ENCODE measurements around the gene USH2A. TPM values are rescaled to one million over a fixed set of nuclear protein-coding genes. Genes with fewer than 3 reads are reported as not detected.

The USH2A gene
- total RNA-seq, 1 experiment from 2014 or later: not detected

- no TSS peak for BruUV-seq (replicated peaks)
- Histone ChIP-seq H3K36me3 (ENCODE audit: insufficient read depth, low read length, poor library complexity, severe bottlenecking) (no peaks in the 10 kb centered on the region), H3K27ac (ENCODE audit: low read depth, low read length, poor library complexity, severe bottlenecking) (no peak overlapping the region), H3K4me3 (ENCODE audit: low read depth, low read length, poor library complexity, severe bottlenecking) (no peak overlapping the region), H3K9me3 (ENCODE audit: low read depth, low read length, poor library complexity, severe bottlenecking) (no peaks in the 10 kb centered on the region), H3K4me1 (ENCODE audit: insufficient read depth, low read length, poor library complexity, severe bottlenecking) (no peaks in the 10 kb centered on the region), H3K27me3 (replicated peaks; ENCODE audit: insufficient read depth, low read depth, low read length, poor library complexity) (no peaks in the 10 kb centered on the region)
- intact Hi-C loops (cut with micrococcal nuclease; ENCODE audit: unreplicated experiment): no loop called here
- CTCF ChIA-PET: no interaction called here
- POLR2A ChIA-PET (ENCODE audit: low non-redundant PET): no interaction called here
- no peak for TF ChIP-seq CTCF (conservative IDR thresholded peaks at IDR 0.05; ENCODE audit: low read depth, low read length)
- no peak for TF ChIP-seq EZH2 (IDR thresholded peaks at IDR 0.05; ENCODE audit: borderline replicate concordance, low read depth, low read length, poor library complexity, severe bottlenecking)
- DNase-seq (ENCODE audit: low spot score): no peak
These were observed 817.2 kb downstream of the USH2A start for GRCh38 chr1:215606036-215606435.

- no peak for TF ChIP-seq CTCF (conservative IDR thresholded peaks at IDR 0.05; ENCODE audit: low read depth, low read length)
- TF ChIP-seq EZH2 (IDR thresholded peaks at IDR 0.05; ENCODE audit: borderline replicate concordance, low read depth, low read length, poor library complexity, severe bottlenecking): no peak
- no peaks in the 10 kb centered on the region for H3K36me3 ChIP-seq (ENCODE audit: insufficient read depth, low read length, poor library complexity, severe bottlenecking)
- intact Hi-C loops (cut with micrococcal nuclease; ENCODE audit: unreplicated experiment): no loop called here
- ChIA-PET CTCF (no interaction called here), POLR2A (ENCODE audit: low non-redundant PET) (no interaction called here)
- BruUV-seq (replicated peaks): no TSS peak
- no peak overlapping the region for H3K27ac ChIP-seq (ENCODE audit: low read depth, low read length, poor library complexity, severe bottlenecking)
- no peaks in the 10 kb centered on the region for H3K9me3 ChIP-seq (ENCODE audit: low read depth, low read length, poor library complexity, severe bottlenecking)
- H3K4me1 ChIP-seq (ENCODE audit: insufficient read depth, low read length, poor library complexity, severe bottlenecking): no peaks in the 10 kb centered on the region
- H3K4me3 ChIP-seq (ENCODE audit: low read depth, low read length, poor library complexity, severe bottlenecking): no peak overlapping the region
- no peak for DNase-seq (ENCODE audit: low spot score)
- no peaks in the 10 kb centered on the region for H3K27me3 ChIP-seq (replicated peaks; ENCODE audit: insufficient read depth, low read depth, low read length, poor library complexity)
These were observed 818.1 kb downstream of the USH2A start for GRCh38 chr1:215605011-215605621.

- intact Hi-C loops (cut with micrococcal nuclease; ENCODE audit: unreplicated experiment): no loop called here
- no peak for DNase-seq (ENCODE audit: low spot score)
- TF ChIP-seq EZH2 (IDR thresholded peaks at IDR 0.05; ENCODE audit: borderline replicate concordance, low read depth, low read length, poor library complexity, severe bottlenecking) (no peak), CTCF (conservative IDR thresholded peaks at IDR 0.05; ENCODE audit: low read depth, low read length) (no peak)
- Histone ChIP-seq H3K4me3 (ENCODE audit: low read depth, low read length, poor library complexity, severe bottlenecking) (no peak overlapping the region), H3K9me3 (ENCODE audit: low read depth, low read length, poor library complexity, severe bottlenecking) (no peaks in the 10 kb centered on the region), H3K27ac (ENCODE audit: low read depth, low read length, poor library complexity, severe bottlenecking) (no peak overlapping the region), H3K36me3 (ENCODE audit: insufficient read depth, low read length, poor library complexity, severe bottlenecking) (no peaks in the 10 kb centered on the region), H3K27me3 (replicated peaks; ENCODE audit: insufficient read depth, low read depth, low read length, poor library complexity) (no peaks in the 10 kb centered on the region), H3K4me1 (ENCODE audit: insufficient read depth, low read length, poor library complexity, severe bottlenecking) (no peaks in the 10 kb centered on the region)
- no TSS peak for BruUV-seq (replicated peaks)
- POLR2A ChIA-PET (ENCODE audit: low non-redundant PET): no interaction called here
- CTCF ChIA-PET: no interaction called here
These were observed 819.9 kb downstream of the USH2A start for GRCh38 chr1:215603319-215603718.

Measured in A673 (cell line).